Measurements from ENCODE around the gene NR6A1. TPM values are rescaled to one million over a fixed set of nuclear protein-coding genes. Genes with fewer than 3 reads are reported as not detected.

Gene NR6A1
- total and polyA plus RNA-seq, 2 of the 13 experiments (the other 11 are each of a cell fraction or from before 2014, with no cell fraction given): 28.1 to 31.5 TPM

- TF ChIP-seq MNT (IDR thresholded peaks at IDR 0.05): peak; percentile 94
- no peak for TF ChIP-seq SATB2 (CRISPR knock-in tag; IDR thresholded peaks at IDR 0.05)
- no peak for TF ChIP-seq HMG20B (CRISPR knock-in tag; conservative IDR thresholded peaks at IDR 0.05)
- no peak for TF ChIP-seq PAXIP1 (CRISPR knock-in tag; conservative IDR thresholded peaks at IDR 0.05)
- TF ChIP-seq HNRNPUL1 (IDR thresholded peaks at IDR 0.05; ENCODE audit: low read depth, low read length): no peak
- TF ChIP-seq SMAD3 (CRISPR knock-in tag; IDR thresholded peaks at IDR 0.05): peak; percentile 68; the same call in 1 of the 2 replicates
- peak; percentile 82 for TF ChIP-seq TFE3 (CRISPR knock-in tag; IDR thresholded peaks at IDR 0.05)
- TF ChIP-seq BATF2 (CRISPR knock-in tag; IDR thresholded peaks at IDR 0.05): no peak
- TF ChIP-seq RBM39 (IDR thresholded peaks at IDR 0.05; ENCODE audit: low read depth, low read length, poor library complexity, severe bottlenecking): peak; percentile 84
- TF ChIP-seq ZBTB33 (CRISPR knock-in tag; IDR thresholded peaks at IDR 0.05): peak; percentile 16; the same call in 1 of the 2 replicates
- no peak for TF ChIP-seq NFE2L2 (IDR thresholded peaks at IDR 0.05; ENCODE audit: low read length)
- no peak for TF ChIP-seq SMAD9 (CRISPR knock-in tag; IDR thresholded peaks at IDR 0.05)
- 0 out of 2 replicates have a peak, but pooled peaks have one; percentile 41 for TF ChIP-seq ZNF704 (CRISPR knock-in tag; IDR thresholded peaks at IDR 0.05; ENCODE audit: borderline replicate concordance)
- TF ChIP-seq POLR2AphosphoS2 (IDR thresholded peaks at IDR 0.05; ENCODE audit: low read depth, low read length): no peak
- no peak for TF ChIP-seq EED (CRISPR knock-in tag; IDR thresholded peaks at IDR 0.05)
- TF ChIP-seq ZGPAT (CRISPR knock-in tag; IDR thresholded peaks at IDR 0.05): peak; percentile 74
Observed at GRCh38 chr9:124771021-124771866, at the start of gene NR6A1 (continued).
